Posterior cingulate gyrus (tissue), 11 donors: ENCODE data around the gene NEAT1.

ENCODE experiments used
- DNase-seq, 10 donors: peaks; one replicate each; pipeline versions ENCODE4 v3.0.0 to v3.0.0-alpha.2; 2020 to 2021; ENCODE audit warnings: mixed read lengths in 3 of 10
- intact Hi-C: fragments of 100-400 bp; cut with DNase I; formaldehyde crosslinking; loops from one replicate; pipeline ENCODE4 v1.15.1; 2023

NEAT1 gene

GRCh38 chr11:65430406-65431217, 8.0 kb downstream of the NEAT1 start:
- intact Hi-C loops, result no loop called here
- peak in 1 of 10 donors; percentile 12 for DNase-seq

DNA sequence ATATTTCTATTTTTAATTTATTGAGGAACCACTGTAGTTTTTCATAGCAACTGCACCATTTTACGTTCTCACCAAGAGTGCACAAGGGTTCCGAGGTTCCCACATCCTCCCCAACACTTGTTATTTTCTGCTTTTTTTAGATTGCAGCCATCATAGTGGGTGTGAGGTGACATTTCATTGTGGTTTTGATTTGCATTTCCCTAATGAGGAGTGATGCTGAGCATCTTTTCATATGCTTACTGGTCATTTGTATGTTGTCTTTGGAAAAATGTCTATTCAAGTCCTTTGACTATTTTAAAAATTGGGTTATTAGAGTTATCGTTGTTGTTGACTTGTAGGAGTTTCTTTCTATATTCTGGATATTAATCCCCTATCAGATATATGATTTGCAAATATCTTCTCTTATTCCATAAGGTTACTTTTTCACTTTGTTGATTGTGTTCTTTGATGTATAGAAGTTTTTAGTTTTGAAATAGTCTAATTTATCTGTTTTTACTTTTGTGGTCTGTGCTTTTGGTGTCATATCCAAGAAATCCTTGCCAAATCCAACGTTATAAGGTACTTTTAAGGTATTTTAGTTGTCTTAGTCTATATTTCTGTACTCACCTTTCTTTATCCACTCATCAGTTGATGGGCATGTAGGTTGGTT, 9.0 kb downstream of the NEAT1 start:
- intact Hi-C loops, result no loop called here
- DNase-seq, result peak in 1 of 10 donors; percentile 6

DNA sequence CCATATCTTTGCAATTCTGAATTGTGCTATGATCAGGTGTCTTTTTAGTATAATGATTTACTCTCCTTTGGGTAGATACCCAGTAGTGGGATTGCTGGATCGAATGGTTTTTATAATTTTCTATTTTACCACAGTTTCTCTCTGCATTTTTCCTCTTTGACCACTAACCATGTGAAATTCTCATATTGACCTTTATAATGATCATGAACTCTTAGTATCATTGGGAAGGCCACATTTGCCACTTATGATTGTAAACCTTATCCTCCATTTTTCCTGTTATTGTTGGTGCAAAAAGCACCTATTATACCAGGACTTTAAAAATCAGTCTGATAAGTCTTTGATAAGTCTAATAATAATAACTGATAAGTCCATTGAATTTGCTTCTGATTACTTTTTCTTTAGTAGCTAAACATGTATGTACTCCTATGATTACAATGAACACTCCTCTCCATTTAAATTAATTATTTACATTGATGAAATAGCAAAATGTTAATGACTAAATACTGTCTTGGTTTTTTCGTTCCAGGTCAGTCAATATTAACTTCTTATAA, 9.6 kb downstream of the NEAT1 start:
- no peak for DNase-seq
- intact Hi-C loops, result no loop called here

- intact Hi-C loops, result no loop called here
- DNase-seq, result peak in 1 of 10 donors; percentile 3
These were observed 10.3 kb downstream of the NEAT1 start for GRCh38 chr11:65432686-65433582.

- intact Hi-C loops, result no loop called here
- peak in 1 of 10 donors; percentile 25 for DNase-seq
These were observed 11.1 kb downstream of the NEAT1 start for GRCh38 chr11:65433657-65434056.

DNA sequence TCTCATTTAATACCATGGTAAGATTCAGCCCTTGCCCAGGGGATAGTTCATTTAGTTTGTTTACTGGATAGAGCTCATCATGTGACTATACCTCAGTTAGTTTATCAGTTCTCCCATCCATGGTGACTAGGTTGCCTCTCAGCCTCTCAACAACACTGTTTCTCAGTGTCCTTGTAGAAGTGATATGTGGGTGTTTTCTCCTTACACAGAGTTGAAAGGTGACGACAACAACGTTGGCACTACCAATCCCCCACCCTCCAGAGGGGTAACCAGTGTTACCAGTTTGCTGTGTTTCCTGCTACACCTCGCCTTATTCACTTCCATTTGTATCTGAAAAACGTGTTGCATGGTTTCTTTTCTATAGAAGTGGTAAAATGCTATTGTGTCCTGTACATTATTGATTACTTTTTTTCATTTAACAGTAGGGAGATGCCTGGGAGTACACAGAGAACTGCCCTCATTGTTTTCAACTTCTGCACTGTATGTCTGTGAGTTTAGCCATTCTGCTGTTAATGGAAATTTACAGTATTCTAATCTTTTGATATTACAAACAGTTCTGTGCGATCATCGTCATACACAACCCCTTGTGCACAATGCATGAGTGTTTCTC, 11.6 kb downstream of the NEAT1 start:
- intact Hi-C loops, result no loop called here
- peak in 1 of 10 donors; percentile 8 for DNase-seq

- peak in 2 of 10 donors; percentile 14 to 28 for DNase-seq
- intact Hi-C loops, result no loop called here
These were observed 12.2 kb downstream of the NEAT1 start for GRCh38 chr11:65434667-65435410.

DNA sequence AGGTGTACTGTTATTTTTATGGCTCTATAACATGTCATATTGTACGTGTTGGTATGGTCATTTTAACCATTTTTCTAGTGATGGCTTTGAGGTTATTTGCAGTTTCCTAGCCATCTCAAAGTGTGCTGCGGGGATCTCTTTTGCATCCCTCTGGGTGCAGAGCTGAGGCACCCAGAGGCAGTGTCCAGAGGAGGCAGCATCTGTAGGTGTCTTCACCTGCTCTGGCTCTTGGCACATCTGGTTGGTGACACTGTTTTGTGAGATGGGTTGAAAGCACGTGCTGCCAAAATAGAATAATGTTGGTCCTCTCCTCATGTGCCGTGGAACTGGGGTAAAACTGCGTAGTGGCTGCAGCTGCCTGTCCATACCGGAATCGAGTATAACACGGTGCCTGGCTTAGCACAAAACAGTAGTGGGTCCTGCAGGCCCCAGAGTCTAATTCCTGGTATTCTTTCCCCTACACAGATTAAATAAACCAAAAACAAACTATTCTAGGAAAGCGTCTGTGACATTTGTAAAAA, 12.9 kb downstream of the NEAT1 start:
- intact Hi-C loops, result no loop called here
- peak in 1 of 10 donors; percentile 11 for DNase-seq

- peak in 2 of 10 donors; percentile 16 to 73 for DNase-seq
- intact Hi-C loops, result no loop called here
These were observed 13.4 kb downstream of the NEAT1 start for GRCh38 chr11:65435981-65436411.

DNA sequence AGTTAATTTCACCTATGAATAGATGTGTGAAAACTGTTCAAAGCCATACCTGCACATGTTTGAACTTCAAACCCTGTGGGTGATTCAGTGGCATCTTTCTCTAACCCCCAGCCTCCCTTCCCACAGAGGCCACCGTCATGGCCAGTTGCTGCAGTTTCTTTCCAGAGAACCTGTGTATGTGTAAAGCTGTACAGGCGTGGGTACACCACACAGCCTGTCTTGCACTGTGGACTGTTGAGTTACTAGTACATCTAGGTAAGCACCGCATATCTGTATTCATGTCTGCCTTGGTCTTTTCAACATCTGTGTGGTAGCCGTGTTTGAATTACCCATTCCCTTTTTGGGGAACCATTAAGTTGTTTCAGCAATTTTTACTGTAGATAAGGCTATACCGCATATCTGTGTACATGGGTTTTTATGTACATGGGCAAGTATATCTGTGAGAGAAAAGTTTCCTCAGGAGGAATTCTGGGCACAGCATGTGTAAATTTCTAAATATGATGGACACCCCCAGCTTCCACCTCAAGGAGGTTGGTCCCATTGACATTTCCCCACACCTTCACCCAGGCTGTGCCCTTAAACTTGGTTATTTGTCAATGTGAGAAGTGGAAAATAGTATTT, 13.9 kb downstream of the NEAT1 start:
- peak in 1 of 10 donors; percentile 28 for DNase-seq
- intact Hi-C loops, result no loop called here

DNA sequence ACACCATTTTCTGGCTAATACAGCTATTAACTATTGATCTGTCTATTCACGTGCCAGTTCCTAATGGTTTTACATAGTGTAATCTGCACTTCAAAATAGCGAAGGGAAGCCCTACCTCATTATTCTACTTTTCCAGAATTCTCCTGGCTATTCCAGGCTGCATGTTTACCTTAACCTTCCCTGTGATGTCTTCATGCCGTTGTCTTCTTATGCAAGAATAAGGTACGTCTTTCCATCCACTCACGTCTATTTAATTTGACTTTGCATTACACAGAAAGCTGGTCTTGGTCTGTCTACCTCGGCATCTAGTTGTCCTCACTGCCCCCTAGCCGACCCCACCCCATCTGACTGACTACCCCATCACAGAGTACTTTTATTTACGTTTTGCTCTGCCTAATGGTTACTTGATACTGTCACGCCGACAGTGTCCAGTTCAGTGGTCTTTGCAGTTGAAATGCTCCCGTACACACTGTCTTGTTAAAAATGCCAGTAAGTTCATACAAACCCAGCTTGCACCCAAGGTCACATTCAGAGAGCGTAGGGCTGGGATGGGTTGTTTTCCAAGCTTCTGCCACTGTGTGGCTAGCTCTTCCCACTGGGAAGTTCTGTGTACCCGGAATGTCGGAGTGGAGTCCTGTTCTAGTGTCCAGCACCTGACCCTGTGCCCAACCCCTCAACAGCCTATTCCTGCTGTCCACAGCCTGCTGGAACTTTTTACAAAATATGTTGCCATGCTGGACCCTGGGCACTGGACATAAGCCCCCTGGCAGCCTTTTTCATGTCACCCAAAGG, 15.0 kb downstream of the NEAT1 start:
- intact Hi-C loops, result no loop called here
- peak in 2 of 10 donors; percentile 24 to 51 for DNase-seq

DNA sequence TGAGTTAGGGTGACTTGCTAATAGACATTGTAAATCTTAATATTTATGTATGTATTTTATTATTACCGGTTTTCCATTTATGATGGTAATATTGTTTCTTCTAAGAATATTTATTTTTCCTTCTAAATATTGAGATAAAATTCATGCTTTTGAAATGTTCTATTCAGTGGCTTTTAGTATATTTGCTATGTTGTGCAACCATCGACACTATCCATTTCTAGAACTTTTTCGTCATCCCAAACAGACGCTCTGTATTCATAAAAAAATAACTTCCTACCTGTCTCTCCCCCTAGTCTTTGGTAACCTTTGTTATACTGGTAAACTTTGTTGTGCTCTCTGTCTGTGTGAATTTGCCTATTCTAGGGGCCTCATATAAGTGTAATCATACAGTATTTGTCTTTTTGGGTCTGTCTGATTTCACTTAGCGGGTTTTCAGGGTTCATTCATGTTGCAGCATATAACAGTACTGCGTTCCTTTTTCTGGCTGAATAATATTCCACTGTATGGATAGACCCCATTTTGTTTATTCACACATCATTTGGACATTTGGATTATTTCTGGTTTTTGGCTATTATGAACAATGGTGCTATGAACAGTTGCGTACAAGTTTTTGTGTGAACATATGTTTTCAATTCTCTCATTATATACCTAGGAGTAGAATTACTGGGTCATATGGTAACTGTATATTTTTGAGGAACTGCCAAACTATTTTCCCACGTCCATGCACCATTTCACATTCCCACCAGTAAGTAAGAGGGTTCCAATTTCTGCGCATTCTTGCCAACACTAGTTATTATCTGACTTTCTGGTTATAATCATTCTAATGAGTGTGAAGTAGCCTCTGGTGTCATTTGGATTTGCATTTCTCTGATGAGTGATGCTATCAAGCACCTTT, 15.9 kb downstream of the NEAT1 start:
- no peak for DNase-seq
- intact Hi-C loops, result no loop called here

DNA sequence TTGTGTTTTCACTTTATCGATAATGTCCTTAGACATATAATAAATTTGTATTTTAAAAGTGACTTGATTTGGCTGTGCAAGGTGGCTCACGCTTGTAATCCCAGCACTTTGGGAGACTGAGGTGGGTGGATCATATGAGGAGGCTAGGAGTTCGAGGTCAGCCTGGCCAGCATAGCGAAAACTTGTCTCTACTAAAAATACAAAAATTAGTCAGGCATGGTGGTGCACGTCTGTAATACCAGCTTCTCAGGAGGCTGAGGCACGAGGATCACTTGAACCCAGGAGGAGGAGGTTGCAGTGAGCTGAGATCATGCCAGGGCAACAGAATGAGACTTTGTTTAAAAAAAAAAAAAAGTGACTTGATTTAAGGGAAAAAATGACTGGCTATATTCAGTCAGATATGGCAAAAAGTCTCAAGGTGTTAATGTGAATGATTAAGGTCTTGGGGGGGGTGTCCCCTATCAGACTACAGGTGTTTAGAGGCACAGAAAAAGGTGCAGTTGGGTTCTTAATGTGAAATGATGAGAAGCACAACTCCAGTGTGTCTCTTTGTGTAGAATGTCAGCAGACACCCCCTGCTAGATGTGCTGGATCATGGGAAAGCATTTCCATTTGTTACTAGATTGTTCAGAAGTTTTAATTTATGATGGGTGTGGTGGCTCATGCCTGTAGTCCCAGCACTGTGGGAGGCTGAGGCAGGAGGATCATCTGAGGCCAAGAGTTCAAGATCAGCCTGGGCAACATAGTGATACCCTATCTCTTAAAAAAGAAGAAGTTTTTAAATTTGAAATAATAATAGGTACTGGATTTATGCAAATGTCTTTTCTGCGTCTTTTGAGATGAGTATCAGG, 17.0 kb downstream of the NEAT1 start:
- intact Hi-C loops, result no loop called here
- DNase-seq, result no peak

- intact Hi-C loops, result no loop called here
- DNase-seq, result no peak
These were observed 18.4 kb downstream of the NEAT1 start for GRCh38 chr11:65440831-65441499.

GRCh38 chr11:65442842-65443331, 20.3 kb downstream of the NEAT1 start:
- peak in 1 of 10 donors; percentile 63 for DNase-seq
- intact Hi-C loops, result no loop called here
